Parathyroid adenoma (tissue), 2 donors: ENCODE measurements around the gene ZBTB21.

Source experiments
- H2AFZ ChIP-seq: fragments of 300-600 bp; sonication (generic); one replicate; pipeline ENCODE4 v1.7.0; 2017; ENCODE audit warnings: antibody characterized with exemption, mild to moderate bottlenecking
- H3K27ac ChIP-seq: fragments of 300-600 bp; sonication (generic); one replicate; pipeline ENCODE4 v1.7.0; 2017
- H3K27me3 ChIP-seq: fragments of 300-600 bp; sonication (generic); one replicate; pipeline ENCODE4 v1.7.0; 2017; ENCODE audit warnings: low read length; ENCODE audit not compliant: control insufficient read depth, insufficient read depth
- H3K36me3 ChIP-seq: fragments of 300-600 bp; sonication (generic); one replicate; pipeline ENCODE4 v1.7.0; 2017; ENCODE audit warnings: low read length; ENCODE audit not compliant: control insufficient read depth, insufficient read depth
- H3K4me1 ChIP-seq: fragments of 300-600 bp; sonication (generic); one replicate; pipeline ENCODE4 v1.7.0; 2017; ENCODE audit warnings: control low read depth
- H3K4me2 ChIP-seq: fragments of 300-600 bp; sonication (generic); one replicate; pipeline ENCODE4 v1.7.0; 2017; ENCODE audit warnings: low read length
- H3K4me3 ChIP-seq: fragments of 300-600 bp; sonication (generic); one replicate; pipeline ENCODE4 v1.7.0; 2017; ENCODE audit warnings: low read depth, low read length
- H3K79me2 ChIP-seq: fragments of 300-600 bp; sonication (generic); one replicate; pipeline ENCODE4 v1.7.0; 2017; ENCODE audit warnings: control low read depth
- H3K9ac ChIP-seq: fragments of 300-600 bp; sonication (generic); one replicate; pipeline ENCODE4 v1.7.0; 2017; ENCODE audit warnings: mild to moderate bottlenecking
- H3K9me3 ChIP-seq: fragments of 300-600 bp; sonication (generic); one replicate; pipeline ENCODE4 v1.7.0; 2017; ENCODE audit warnings: low read length; ENCODE audit not compliant: control insufficient read depth
- TF ChIP-seq, protein P1 (sequence below): fragments of 300-600 bp; sonication (generic); IDR thresholded peaks from one replicate; pipeline ENCODE4 v1.7.0; 2017; ENCODE audit warnings: antibody characterized with exemption, mild to moderate bottlenecking
- donor health status: primary hyperparathyroidism.

The ZBTB21 gene

DNA sequence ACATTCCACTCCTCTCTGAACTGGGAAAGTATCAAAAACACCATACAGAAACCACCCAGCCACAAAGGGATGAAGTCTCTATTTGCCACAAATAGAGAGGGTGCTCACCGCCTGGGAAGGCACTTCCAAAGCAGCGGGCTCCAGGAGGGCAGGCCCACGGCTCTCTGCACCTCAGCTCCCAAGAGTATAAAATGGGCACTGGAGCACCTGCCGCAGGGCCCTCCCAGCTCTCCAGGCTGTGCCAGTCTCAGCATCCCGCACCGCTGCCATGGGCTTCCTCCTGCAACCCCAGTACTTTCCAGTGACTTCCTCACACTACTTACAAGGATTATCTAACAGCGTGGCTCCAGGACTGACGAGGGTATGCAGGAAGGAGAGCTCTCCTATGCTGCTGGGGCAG is 70.8 kb downstream of the ZBTB21 start:
- Histone ChIP-seq H3K9ac (no peak overlapping the region), H3K4me3 (no peak overlapping the region), H3K9me3 (no peaks in the 10 kb centered on the region), H2AFZ (no peak overlapping the region), H3K4me1 (no peaks in the 10 kb centered on the region), H3K27me3 (no peaks in the 10 kb centered on the region), H3K27ac (no peak overlapping the region), H3K4me2 (no peak overlapping the region), H3K36me3 (no peaks in the 10 kb centered on the region), H3K79me2 (peaks cover 20% of the 10 kb centered on the region)
- TF ChIP-seq, protein P1, sequence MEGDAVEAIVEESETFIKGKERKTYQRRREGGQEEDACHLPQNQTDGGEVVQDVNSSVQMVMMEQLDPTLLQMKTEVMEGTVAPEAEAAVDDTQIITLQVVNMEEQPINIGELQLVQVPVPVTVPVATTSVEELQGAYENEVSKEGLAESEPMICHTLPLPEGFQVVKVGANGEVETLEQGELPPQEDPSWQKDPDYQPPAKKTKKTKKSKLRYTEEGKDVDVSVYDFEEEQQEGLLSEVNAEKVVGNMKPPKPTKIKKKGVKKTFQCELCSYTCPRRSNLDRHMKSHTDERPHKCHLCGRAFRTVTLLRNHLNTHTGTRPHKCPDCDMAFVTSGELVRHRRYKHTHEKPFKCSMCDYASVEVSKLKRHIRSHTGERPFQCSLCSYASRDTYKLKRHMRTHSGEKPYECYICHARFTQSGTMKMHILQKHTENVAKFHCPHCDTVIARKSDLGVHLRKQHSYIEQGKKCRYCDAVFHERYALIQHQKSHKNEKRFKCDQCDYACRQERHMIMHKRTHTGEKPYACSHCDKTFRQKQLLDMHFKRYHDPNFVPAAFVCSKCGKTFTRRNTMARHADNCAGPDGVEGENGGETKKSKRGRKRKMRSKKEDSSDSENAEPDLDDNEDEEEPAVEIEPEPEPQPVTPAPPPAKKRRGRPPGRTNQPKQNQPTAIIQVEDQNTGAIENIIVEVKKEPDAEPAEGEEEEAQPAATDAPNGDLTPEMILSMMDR = no peak
